Activated T-cell treated with anti-CD3 and anti-CD28 coated beads, Interleukin-2, amount 50 U/mL, for 24 hours (primary cell): ENCODE measurements around the gene TARS1.

Source experiments
- DNase-seq: peaks from one replicate; pipeline ENCODE4 v3.0.0-alpha.2; 2020
- H3K27ac Mint-ChIP-seq: 2 replicates; pipeline ENCODE4 v1.8.0; 2020; ENCODE audit warnings: mild to moderate bottlenecking, mixed read lengths
- H3K27me3 Mint-ChIP-seq: 2 replicates; pipeline ENCODE4 v1.8.0; 2020; ENCODE audit warnings: mixed read lengths
- H3K36me3 Mint-ChIP-seq: 2 replicates; pipeline ENCODE4 v1.8.0; 2020; ENCODE audit warnings: low read depth, mixed read lengths
- H3K4me1 Mint-ChIP-seq: 2 replicates; pipeline ENCODE4 v1.8.0; 2020; ENCODE audit warnings: low read depth, mixed read lengths
- H3K4me3 Mint-ChIP-seq: 2 replicates; pipeline ENCODE4 v1.8.0; 2020; ENCODE audit warnings: mild to moderate bottlenecking, moderate library complexity, mixed read lengths
- H3K9me3 Mint-ChIP-seq: 2 replicates; pipeline ENCODE4 v1.8.0; 2020; ENCODE audit warnings: mixed read lengths

The TARS1 gene

DNA sequence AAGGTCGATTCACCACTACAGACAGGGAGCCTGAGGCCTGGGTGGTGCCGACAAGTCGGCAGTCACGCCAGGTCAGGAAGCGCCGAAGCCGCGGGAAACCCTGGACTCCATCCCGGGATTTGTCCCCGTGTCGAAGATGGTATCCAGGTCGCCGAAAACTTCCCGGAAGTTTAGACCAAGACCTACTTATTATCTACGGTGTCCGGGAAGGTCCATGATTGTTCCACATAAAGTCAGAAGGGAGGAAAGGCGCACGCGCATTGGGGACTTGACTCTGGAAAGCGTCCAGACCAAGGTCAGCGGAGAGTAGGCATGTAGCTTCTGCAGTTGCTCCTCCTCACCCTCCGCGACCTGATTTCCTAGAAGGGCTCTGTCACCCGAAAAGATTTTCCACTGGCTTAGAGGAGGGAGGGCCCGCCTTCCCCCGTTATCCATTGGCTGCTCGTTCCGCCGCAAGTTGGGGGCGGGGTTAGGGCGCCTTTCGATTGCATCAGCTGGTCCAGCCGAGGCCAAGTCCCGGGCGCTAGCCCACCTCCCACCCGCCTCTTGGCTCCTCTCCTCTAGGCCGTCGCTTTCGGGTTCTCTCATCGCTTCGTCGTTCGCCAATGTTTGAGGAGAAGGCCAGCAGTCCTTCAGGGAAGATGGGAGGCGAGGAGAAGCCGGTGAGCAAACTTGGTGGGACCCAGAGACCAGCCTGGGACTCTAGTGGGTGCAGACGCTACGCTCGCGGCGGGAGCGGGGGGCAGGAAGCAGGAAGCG, at the start of gene TARS1:
TARS1 (plus strand) TSS at position 484 of the 759 bp plus-strand sequence; CDS start at position 606, 122 bp downstream.
- Mint-ChIP-seq H3K27ac (no peak within 1 kb of the TSS), H3K4me1 (peaks cover 33% of the 10 kb centered on the region), H3K9me3 (no peaks in the 10 kb centered on the region), H3K36me3 (peaks cover 29% of the 10 kb centered on the region), H3K4me3 (no peak within 1 kb of the TSS), H3K27me3 (peaks cover under 1% of the 10 kb centered on the region)
- DNase-seq: peak; percentile 96

DNA sequence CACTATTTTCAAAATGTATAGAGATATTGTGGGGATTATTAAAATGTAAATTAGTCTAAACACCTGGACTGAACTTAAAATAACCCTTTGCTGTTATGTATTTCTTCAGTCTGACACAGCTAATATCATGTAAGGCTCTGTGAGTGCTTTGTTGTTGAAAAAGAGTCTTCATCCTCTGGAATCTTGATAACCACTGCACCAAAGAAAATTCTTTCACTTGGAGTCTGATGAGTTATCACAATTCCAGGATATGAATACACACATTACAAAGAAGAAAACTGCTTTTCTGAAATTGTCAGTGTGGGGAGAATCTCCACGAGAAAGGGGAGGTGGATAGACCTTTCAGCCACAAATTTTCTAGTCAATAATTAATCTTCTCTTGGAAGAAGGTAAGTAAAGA, 42.3 kb upstream of the TARS1 start:
- Mint-ChIP-seq H3K27me3 (peaks cover 3% of the 10 kb centered on the region), H3K27ac (no peak overlapping the region), H3K9me3 (peaks cover 4% of the 10 kb centered on the region), H3K4me1 (no peaks in the 10 kb centered on the region), H3K4me3 (no peak overlapping the region), H3K36me3 (no peaks in the 10 kb centered on the region)
- DNase-seq: no peak

GRCh38 chr5:33400675-33401074, 40.1 kb upstream of the TARS1 start:
- no peak for DNase-seq
- no peak overlapping the region for H3K27ac Mint-ChIP-seq
- no peaks in the 10 kb centered on the region for H3K4me1 Mint-ChIP-seq
- H3K9me3 Mint-ChIP-seq: no peaks in the 10 kb centered on the region
- H3K4me3 Mint-ChIP-seq: no peak overlapping the region
- H3K27me3 Mint-ChIP-seq: peaks cover 3% of the 10 kb centered on the region
- H3K36me3 Mint-ChIP-seq: no peaks in the 10 kb centered on the region

GRCh38 chr5:33401482-33402390, 39.0 kb upstream of the TARS1 start:
- Mint-ChIP-seq H3K4me3 (no peak overlapping the region), H3K4me1 (no peaks in the 10 kb centered on the region), H3K9me3 (no peaks in the 10 kb centered on the region), H3K27ac (no peak overlapping the region), H3K27me3 (peaks cover 3% of the 10 kb centered on the region), H3K36me3 (no peaks in the 10 kb centered on the region)
- no peak for DNase-seq

DNA sequence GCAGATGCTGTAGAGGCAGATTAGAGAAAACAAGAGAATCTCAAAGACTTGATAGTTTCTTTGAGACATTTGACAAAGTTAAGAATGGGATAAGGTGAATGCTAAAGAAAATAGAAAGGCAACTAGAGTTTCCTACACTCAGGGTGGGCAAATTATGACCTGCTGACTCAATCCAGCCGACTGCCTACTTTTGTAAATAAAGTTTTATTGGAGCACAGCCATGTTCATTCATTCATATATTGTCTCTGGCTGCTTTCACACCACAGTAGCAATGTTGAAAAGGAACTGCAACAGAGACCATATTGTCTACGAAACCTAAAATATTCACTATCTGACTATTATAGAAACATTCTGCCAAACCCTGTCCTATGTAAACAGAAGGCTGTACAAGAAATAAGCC, 37.6 kb upstream of the TARS1 start:
- H3K4me3 Mint-ChIP-seq: no peak overlapping the region
- H3K4me1 Mint-ChIP-seq: no peaks in the 10 kb centered on the region
- H3K36me3 Mint-ChIP-seq: no peaks in the 10 kb centered on the region
- DNase-seq: no peak
- peaks cover 5% of the 10 kb centered on the region for H3K27me3 Mint-ChIP-seq
- H3K9me3 Mint-ChIP-seq: no peaks in the 10 kb centered on the region
- H3K27ac Mint-ChIP-seq: no peak overlapping the region

- no peaks in the 10 kb centered on the region for H3K36me3 Mint-ChIP-seq
- H3K9me3 Mint-ChIP-seq: no peaks in the 10 kb centered on the region
- no peak overlapping the region for H3K27ac Mint-ChIP-seq
- H3K4me3 Mint-ChIP-seq: no peak overlapping the region
- DNase-seq: no peak
- peaks cover 8% of the 10 kb centered on the region for H3K27me3 Mint-ChIP-seq
- H3K4me1 Mint-ChIP-seq: no peaks in the 10 kb centered on the region
Measured at GRCh38 chr5:33408816-33409215, 31.9 kb upstream of the TARS1 start.

DNA sequence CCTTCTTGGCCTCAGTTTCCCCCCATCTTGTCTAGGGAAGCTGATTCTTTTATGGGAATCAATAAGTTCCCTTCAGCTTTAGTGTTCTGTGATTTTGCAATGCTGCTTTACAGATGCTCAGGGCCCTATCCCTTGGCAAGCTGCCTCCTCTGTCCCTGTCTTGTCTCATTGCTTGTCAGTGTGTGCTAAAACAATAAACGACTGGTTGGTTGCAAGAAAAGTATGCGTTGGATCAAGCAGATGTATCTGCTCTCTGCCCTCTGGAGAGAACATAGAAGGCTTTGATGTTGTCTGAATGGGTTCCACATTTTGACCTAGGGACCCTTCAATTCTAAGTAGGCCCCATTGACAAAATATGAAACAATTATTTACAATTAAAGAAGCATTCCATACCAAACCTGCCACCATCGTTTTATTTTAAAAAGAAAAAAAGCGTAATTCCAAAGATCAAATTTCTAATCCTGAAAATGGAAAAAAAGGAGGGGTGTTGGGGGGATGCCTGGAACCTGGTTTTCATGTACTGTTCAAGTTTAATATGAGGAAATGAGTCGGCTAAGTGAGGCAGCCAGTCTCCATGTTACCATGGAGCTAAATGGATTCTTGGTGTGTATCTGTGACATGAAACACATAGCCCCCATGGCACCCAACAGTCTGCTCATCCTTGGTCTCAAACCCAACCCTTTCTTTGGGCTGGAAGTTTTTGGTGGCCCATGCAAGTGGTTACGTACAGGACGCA, 31.2 kb upstream of the TARS1 start:
- Mint-ChIP-seq H3K27ac (no peak overlapping the region), H3K9me3 (no peaks in the 10 kb centered on the region), H3K36me3 (no peaks in the 10 kb centered on the region), H3K27me3 (peaks cover 12% of the 10 kb centered on the region), H3K4me3 (no peak overlapping the region), H3K4me1 (no peaks in the 10 kb centered on the region)
- no peak for DNase-seq

- Mint-ChIP-seq H3K4me3 (no peak overlapping the region), H3K36me3 (no peaks in the 10 kb centered on the region), H3K9me3 (no peaks in the 10 kb centered on the region), H3K27me3 (peaks cover 16% of the 10 kb centered on the region), H3K27ac (no peak overlapping the region), H3K4me1 (no peaks in the 10 kb centered on the region)
- no peak for DNase-seq
Measured at GRCh38 chr5:33410221-33410620, 30.5 kb upstream of the TARS1 start.

- DNase-seq: no peak
- Mint-ChIP-seq H3K36me3 (no peaks in the 10 kb centered on the region), H3K27ac (no peak overlapping the region), H3K9me3 (no peaks in the 10 kb centered on the region), H3K27me3 (peaks cover 16% of the 10 kb centered on the region), H3K4me1 (no peaks in the 10 kb centered on the region), H3K4me3 (no peak overlapping the region)
Measured at GRCh38 chr5:33411498-33411897, 29.3 kb upstream of the TARS1 start.

DNA sequence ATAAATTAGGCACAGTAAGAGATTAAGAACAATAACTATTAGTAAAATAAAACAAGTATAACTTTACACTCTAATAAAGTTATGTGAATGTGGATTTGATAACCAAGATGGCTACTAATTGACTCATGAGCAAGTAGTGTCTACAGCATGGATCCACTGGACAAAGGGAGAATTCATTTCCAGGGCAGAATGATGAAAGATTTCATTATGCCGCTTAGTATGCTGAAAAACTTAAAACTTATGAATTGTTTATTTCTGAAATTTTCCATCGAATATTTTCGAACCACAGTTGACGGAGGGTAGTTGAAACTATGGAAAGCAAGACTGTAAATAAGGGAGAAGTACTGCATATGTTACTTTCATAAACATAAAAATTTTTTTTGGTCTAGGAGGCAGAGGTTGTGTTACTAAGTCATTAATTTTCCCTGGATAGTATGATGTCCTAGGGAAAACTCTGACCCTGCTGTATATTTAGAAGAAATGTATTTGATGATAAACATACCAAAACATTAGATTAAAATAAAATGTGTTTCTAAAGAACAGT, 24.9 kb upstream of the TARS1 start:
- no peak overlapping the region for H3K4me3 Mint-ChIP-seq
- no peaks in the 10 kb centered on the region for H3K4me1 Mint-ChIP-seq
- H3K27me3 Mint-ChIP-seq: peaks cover 15% of the 10 kb centered on the region
- no peaks in the 10 kb centered on the region for H3K9me3 Mint-ChIP-seq
- no peaks in the 10 kb centered on the region for H3K36me3 Mint-ChIP-seq
- DNase-seq: no peak
- H3K27ac Mint-ChIP-seq: no peak overlapping the region

DNA sequence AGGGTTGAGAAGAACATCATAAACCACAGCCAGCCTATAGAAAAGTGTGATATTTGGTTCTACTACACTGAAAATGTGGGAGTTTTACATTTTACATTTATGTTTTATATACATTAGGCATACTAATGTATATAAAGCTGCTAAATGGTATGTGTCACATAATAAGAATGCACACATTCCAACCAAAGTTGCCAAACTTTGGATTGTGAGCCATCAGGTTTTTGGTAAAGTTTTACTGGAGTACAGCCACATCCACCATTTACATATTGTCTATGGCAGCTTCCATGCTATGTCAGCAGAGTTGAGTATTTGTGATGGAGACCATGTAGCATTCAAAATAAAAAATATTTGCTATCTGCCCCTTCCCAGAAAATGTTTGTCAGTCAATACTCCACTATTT, 23.1 kb upstream of the TARS1 start:
- no peaks in the 10 kb centered on the region for H3K36me3 Mint-ChIP-seq
- no peaks in the 10 kb centered on the region for H3K4me1 Mint-ChIP-seq
- no peaks in the 10 kb centered on the region for H3K9me3 Mint-ChIP-seq
- H3K4me3 Mint-ChIP-seq: no peak overlapping the region
- H3K27ac Mint-ChIP-seq: no peak overlapping the region
- H3K27me3 Mint-ChIP-seq: peaks cover 18% of the 10 kb centered on the region
- no peak for DNase-seq

GRCh38 chr5:33420946-33421345, 19.8 kb upstream of the TARS1 start:
- no peak overlapping the region for H3K4me3 Mint-ChIP-seq
- no peaks in the 10 kb centered on the region for H3K9me3 Mint-ChIP-seq
- H3K4me1 Mint-ChIP-seq: no peaks in the 10 kb centered on the region
- DNase-seq: no peak
- H3K36me3 Mint-ChIP-seq: no peaks in the 10 kb centered on the region
- H3K27me3 Mint-ChIP-seq: peaks cover 8% of the 10 kb centered on the region
- H3K27ac Mint-ChIP-seq: no peak overlapping the region

- Mint-ChIP-seq H3K4me3 (no peak overlapping the region), H3K36me3 (no peaks in the 10 kb centered on the region), H3K4me1 (no peaks in the 10 kb centered on the region), H3K27ac (no peak overlapping the region), H3K9me3 (no peaks in the 10 kb centered on the region), H3K27me3 (peaks cover 10% of the 10 kb centered on the region)
- DNase-seq: no peak
Measured at GRCh38 chr5:33422191-33422590, 18.6 kb upstream of the TARS1 start.

DNA sequence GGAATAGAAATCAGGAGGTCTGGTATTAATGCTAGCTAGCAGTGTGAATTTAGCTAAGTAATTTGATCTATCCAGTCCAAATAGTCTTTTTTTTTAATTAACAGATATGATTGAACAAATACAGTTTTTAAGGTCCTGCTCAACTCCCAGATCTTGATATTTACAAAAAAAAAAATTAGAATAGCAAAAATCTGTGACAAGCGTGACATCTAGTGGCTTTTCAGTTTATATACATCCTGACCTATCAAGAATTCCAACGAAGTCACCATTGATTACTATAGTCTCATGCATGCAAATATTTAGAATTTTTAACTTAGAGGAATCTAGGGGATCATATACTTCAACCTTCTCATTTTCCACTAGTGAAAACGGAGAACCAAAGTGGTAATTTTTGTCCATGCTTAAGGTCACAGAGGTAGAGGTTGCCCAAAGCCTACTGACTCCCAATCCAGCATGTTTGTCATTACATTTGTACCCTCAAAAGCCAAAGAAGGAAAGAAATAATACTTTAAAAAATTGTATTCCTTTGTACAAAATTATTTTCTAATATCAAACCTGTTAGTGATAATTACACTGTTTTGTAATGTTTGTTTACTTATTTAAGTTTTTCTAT, 17.6 kb upstream of the TARS1 start:
- Mint-ChIP-seq H3K27ac (no peak overlapping the region), H3K27me3 (peaks cover 19% of the 10 kb centered on the region), H3K4me3 (no peak overlapping the region), H3K9me3 (no peaks in the 10 kb centered on the region), H3K36me3 (no peaks in the 10 kb centered on the region), H3K4me1 (no peaks in the 10 kb centered on the region)
- DNase-seq: no peak
